G401 (cell line): ENCODE results near the gene ADCY10. TPM values are rescaled to one million over a fixed set of nuclear protein-coding genes. Genes with fewer than 3 reads are reported as not detected.

Experiments
- DNase-seq: peaks from one replicate; pipeline ENCODE4 v3.0.0-alpha.2; 2015; ENCODE audit warnings: low spot score
- in situ Hi-C: cut with HindIII; loops from 2 replicates; pipeline ENCODE4 v1.10.0; 2016; ENCODE audit warnings: low sequenced_read_pairs, mixed read lengths
- total RNA-seq: library from RNA; depleted of rRNA; stranded (reverse); fragments of >200 nt; shearing (Covaris generic); gene quantifications from 2 replicates; pipeline ENCODE4 v1.2.3, GENCODE V29; 2014; rRNA removed

Gene ADCY10
- total RNA-seq, 1 experiment from 2014 or later = not detected

DNA sequence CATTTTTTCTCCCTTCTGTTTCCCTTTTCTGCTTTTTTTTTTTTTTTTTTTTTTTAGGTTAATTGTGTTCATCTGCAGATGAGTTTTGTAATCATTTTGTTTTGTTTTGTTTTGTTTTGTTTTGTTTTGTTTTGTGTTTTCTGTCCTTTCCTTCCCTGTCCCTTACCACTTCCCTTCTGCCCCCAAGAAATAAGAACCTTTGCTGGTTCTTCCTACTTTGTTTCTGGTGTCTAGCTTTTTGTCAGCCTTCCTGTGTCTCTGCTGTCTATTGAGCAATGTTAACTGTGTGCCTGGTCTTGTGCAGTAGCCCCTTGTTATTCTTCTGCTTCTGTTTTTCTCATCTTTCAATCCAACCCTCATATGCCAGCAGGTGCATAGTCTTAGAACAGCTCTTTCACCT, 146.2 kb downstream of the ADCY10 start:
- DNase-seq = no peak
- in situ Hi-C loops = no loop called here

DNA sequence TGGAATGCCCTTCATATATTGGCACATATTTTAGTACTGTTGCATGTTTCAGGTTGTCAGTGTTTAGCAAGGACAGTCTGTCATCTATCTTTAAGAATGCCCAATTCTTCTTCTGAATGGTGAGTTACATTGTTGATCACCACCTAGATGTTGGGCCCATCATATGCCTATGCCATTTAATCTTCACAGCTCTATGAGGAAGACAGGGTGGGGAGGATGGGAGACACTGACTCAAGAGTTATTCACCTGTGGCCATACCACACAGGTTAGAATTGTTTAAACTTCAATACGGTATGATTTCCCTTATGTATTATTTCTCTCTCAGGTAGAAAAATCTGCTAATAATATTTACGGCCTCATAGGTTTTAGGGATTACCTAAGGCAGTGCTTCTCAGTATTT, 147.4 kb downstream of the ADCY10 start:
- in situ Hi-C loops = no loop called here
- DNase-seq = no peak

DNA sequence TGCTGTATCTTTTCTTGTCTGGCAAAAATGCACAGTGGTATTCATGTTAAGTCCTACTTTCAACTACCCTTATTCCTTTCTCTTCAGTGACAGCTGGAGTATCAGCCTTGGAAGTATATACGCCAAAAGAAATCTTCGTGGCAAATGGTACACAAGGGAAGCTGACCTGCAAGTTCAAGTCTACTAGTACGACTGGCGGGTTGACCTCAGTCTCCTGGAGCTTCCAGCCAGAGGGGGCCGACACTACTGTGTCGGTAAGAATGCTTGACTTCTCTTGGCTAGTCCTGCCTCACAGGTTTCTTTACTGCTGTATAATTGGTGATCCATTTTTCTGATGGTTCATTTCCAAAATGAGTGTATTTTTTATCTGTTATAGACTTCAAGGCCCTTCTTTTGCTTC, 148.4 kb downstream of the ADCY10 start:
- in situ Hi-C loops = no loop called here
- no peak for DNase-seq

DNA sequence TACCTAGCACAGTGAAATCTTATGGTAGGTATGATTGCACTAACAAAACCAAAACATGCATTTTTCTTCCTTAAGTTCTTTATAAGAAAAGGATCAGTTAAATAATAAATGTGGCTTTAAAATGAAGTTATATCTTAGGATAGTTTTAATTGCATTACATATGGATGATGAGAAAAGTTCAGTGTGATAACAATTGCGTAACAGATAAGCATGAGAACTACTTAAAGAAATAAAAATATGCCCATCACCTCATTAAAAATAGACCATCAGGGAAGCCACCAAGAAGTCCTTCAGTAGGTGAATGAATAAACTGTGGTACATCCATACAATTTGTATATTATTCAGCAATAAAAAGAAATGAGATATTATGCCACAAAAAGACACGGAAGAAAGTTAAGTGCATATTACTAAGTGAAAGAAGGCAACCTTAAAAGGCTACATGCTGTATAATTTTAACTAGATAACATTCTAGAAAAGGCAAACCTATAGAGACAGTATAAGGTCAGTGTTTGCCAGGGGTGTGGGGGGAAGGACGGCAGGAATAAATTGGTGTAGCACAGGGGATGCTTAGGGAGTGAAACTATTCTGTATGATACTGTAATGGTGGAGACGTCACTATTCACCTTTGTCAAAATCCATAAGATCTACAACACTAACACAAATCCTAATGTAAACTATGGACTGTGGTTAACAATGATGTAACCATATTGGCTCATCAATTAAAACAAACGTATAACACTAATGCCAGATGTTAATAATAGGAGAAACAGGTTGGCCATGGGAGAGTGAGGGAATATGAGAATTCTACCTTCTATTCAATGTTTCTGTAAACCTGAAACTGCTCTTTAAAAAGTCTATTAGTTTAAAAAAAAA, 149.2 kb downstream of the ADCY10 start:
- no peak for DNase-seq
- in situ Hi-C loops = no loop called here

DNA sequence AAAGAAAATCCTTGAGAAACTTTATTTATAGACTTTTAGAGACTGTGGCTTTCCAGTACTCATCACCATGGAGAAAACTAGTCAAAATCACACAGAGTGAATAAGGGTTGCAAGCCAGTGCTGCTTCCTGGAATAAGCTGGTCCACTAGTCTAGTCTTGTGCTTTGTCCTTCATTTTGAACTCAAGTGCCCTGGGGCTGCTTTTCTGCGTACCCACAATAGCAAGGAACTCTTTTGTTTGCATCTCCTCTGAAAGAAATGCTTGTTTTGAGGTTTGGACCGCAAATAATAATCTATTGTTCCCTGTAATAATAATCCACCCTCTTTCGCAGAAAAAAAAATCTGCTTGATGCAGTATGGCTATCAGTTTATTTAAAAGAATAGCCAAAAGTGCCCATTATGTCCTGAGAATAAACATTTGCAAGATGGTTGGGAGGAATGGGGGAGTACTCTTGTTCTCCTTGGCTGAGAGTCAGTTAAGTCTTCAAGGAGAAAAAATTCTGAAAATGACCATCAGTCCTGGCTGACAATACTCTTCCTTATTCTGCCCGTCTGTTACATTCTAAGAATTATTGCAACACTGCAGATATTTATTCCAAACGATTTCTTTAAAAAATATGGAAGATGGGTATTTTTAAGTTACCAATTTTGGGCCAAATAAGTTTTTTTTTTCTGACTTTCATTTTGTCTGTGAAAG, 150.3 kb downstream of the ADCY10 start:
- in situ Hi-C loops = no loop called here
- no peak for DNase-seq

DNA sequence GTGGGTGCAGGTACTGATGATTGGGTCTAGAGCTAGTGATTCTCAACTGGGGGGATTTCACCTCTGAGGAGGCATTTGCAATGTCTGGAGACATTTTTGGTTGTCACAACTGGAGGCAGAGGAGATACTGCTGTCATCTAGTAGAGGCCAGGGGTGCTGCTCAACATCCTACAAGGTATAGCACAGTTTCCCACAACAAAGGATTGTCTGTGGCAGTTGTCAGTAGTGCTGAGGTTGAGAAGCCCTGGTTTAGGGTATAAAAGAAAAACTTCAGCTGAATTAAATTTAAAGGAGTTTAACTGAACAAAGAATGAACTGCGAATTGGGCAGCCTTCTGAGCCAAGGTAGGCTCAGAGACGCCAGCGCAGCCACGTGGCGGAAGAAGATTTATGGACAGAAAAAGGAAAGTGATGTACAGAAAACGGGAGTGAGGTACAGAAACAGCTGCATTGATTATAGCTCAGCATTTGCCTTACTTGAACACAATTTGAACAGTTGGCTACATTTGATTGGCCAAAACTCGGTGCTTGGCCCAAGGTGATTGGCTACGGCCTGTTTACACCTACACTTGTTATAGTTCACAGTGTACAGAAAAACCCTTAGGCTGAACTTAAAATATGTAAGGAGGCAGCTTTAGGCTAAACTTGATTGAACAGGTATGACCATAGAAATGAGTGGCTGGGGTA, 151.7 kb downstream of the ADCY10 start:
- no peak for DNase-seq
- in situ Hi-C loops = no loop called here

DNA sequence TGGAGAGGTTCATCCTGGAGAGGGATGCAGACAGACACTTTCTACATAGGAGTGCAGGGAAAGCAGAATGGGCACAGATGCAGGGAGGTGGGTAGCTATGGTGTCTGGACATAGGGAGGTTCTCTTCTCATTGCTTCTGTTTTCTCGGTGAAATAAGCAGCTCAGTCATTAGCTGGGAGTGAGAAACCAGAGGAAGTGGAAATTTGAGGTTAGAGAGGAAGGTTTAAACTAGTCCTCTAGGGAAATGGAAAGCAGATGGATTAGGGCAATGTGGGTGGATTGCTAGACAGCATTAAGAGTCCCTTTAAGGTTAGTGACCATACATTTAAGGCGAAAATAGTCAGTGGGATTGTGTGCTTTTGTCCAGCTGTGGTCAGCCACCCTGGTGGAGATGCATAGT, 152.5 kb downstream of the ADCY10 start:
- in situ Hi-C loops = no loop called here

More for the DNA sequence above, 152.5 kb downstream of the ADCY10 start:
- no peak for DNase-seq

Other genes starting within 250 kb of the ADCY10 start
- 94.8 and 155 TPM in 2 replicates for gene MPZL1, start 192.2 kb downstream of the ADCY10 start, total RNA-seq
- 41.8 and 56.2 TPM in 2 replicates for gene DCAF6, start 22.5 kb upstream of the ADCY10 start, total RNA-seq
- gene MPC2, start 22.9 kb upstream of the ADCY10 start, total RNA-seq = 67.2 and 72.8 TPM in 2 replicates
- gene GPR161, start 222.8 kb upstream of the ADCY10 start, total RNA-seq = 5.6 and 10.1 TPM in 2 replicates